ENCODE data around the gene C1orf35. TPM values are rescaled to one million over a fixed set of nuclear protein-coding genes. Genes with fewer than 3 reads are reported as not detected.

The C1orf35 gene
- total and polyA plus RNA-seq, 4 experiments from 2014 or later, result 16.4 to 30.7 (median 24.2) TPM

- Mint-ChIP-seq H3K27me3 (no peaks in the 10 kb centered on the region), H3K4me3 (peak overlapping the region; percentile 68 to 94 (median 80)), H3K9me3 (peaks cover 0 to 9% (median 0%) of the 10 kb centered on the region in 8 donors), H3K4me1 (peaks cover 6 to 60% (median 35%) of the 10 kb centered on the region in 4 donors), H3K36me3 (peaks cover 19 to 46% of the 10 kb centered on the region in 2 donors), H3K27ac (peak overlapping the region; percentile 91 to 96 (median 93))
- Histone ChIP-seq H3K9me3 (ENCODE audit: control insufficient read depth in 1 of 2, low read length in 2 of 2) (no peaks in the 10 kb centered on the region), H3K4me3 (ENCODE audit: low read length in 2 of 2) (no peak overlapping the region), H3K27me3 (ENCODE audit: insufficient read depth, low read length) (no peaks in the 10 kb centered on the region), H3K27ac (ENCODE audit: low read depth, low read length) (peak overlapping the region; percentile 85), H3K36me3 (ENCODE audit: insufficient read depth, low read length) (peaks cover 40% of the 10 kb centered on the region), H3K4me1 (ENCODE audit: insufficient read depth, low read length) (peaks cover 26% of the 10 kb centered on the region)
- DNase-seq, result no peak
- intact Hi-C loops (cut with micrococcal nuclease), result no loop called here
- ChIA-PET CTCF (ENCODE audit: partially characterized antibody) (interaction anchor here (1.1 to 1.2 kb wide), 2 partner anchors 17 to 19 kb away, joined by 3 to 4 read pairs; partner anchors contain the start of gene ARF1), POLR2A (ENCODE audit: partially characterized antibody) (interaction anchor here (0.7 to 12.8 kb wide), 2 partner anchors 14 to 43 kb away, joined by 3 to 146 read pairs; partner anchors contain the start of gene ARF1)
These were observed 2.1 kb downstream of the C1orf35 start for GRCh38 chr1:228100822-228101613.

- intact Hi-C loops (cut with micrococcal nuclease), result no loop called here
- Mint-ChIP-seq H3K27me3 (no peaks in the 10 kb centered on the region), H3K36me3 (peaks cover 35 to 60% of the 10 kb centered on the region in 2 donors), H3K4me1 (peaks cover 14 to 70% (median 43%) of the 10 kb centered on the region in 4 donors), H3K4me3 (peak overlapping the region in 1 of 8 donors; percentile 17), H3K27ac (peak overlapping the region in 5 of 7 donors; percentile 9 to 93 (median 70)), H3K9me3 (peaks cover 0 to 18% (median 9%) of the 10 kb centered on the region in 8 donors)
- DNase-seq, result no peak
- ChIA-PET CTCF (ENCODE audit: partially characterized antibody) (interaction anchor here (1.5 kb wide), 1 partner anchor 15 kb away, joined by 4 read pairs; no protein-coding TSS in a partner anchor), POLR2A (ENCODE audit: partially characterized antibody) (interaction anchor here (1.0 to 12.8 kb wide), 2 partner anchors 9 to 13 kb away, joined by 4 to 146 read pairs; partner anchors contain the start of gene ARF1)
- Histone ChIP-seq H3K36me3 (ENCODE audit: insufficient read depth, low read length) (peaks cover 44% of the 10 kb centered on the region), H3K27me3 (ENCODE audit: insufficient read depth, low read length) (no peaks in the 10 kb centered on the region), H3K4me1 (ENCODE audit: insufficient read depth, low read length) (peaks cover 36% of the 10 kb centered on the region), H3K4me3 (ENCODE audit: low read length in 2 of 2) (no peak overlapping the region), H3K27ac (ENCODE audit: low read depth, low read length) (no peak overlapping the region), H3K9me3 (ENCODE audit: control insufficient read depth in 1 of 2, low read length in 2 of 2) (peaks cover 0 to 6% of the 10 kb centered on the region in 2 donors)
These were observed 3.8 kb downstream of the C1orf35 start for GRCh38 chr1:228099331-228099732.

GRCh38 chr1:228098323-228098931 lies 4.7 kb downstream of the C1orf35 start:
- intact Hi-C loops (cut with micrococcal nuclease), result no loop called here
- ChIA-PET CTCF (ENCODE audit: partially characterized antibody) (interaction anchor here (1.3 to 1.5 kb wide), 2 partner anchors 14 to 16 kb away, joined by 3 to 4 read pairs; no protein-coding TSS in a partner anchor), POLR2A (ENCODE audit: partially characterized antibody) (interaction anchor here (12.8 kb wide), 1 partner anchor 12 kb away, joined by 146 read pairs; the partner anchor contains the start of gene ARF1)
- Histone ChIP-seq H3K36me3 (ENCODE audit: insufficient read depth, low read length) (peaks cover 44% of the 10 kb centered on the region), H3K4me1 (ENCODE audit: insufficient read depth, low read length) (peaks cover 29% of the 10 kb centered on the region), H3K4me3 (ENCODE audit: low read length in 2 of 2) (no peak overlapping the region), H3K27me3 (ENCODE audit: insufficient read depth, low read length) (no peaks in the 10 kb centered on the region), H3K27ac (ENCODE audit: low read depth, low read length) (no peak overlapping the region), H3K9me3 (ENCODE audit: control insufficient read depth in 1 of 2, low read length in 2 of 2) (peaks cover 0 to 10% of the 10 kb centered on the region in 2 donors)
- Mint-ChIP-seq H3K27ac (peak overlapping the region in 5 of 7 donors; percentile 29 to 93 (median 63)), H3K4me3 (peak overlapping the region in 1 of 8 donors; percentile 4), H3K27me3 (no peaks in the 10 kb centered on the region), H3K4me1 (peaks cover 14 to 67% (median 41%) of the 10 kb centered on the region in 4 donors), H3K36me3 (peaks cover 39 to 63% of the 10 kb centered on the region in 2 donors), H3K9me3 (peaks cover 0 to 19% (median 10%) of the 10 kb centered on the region in 8 donors)
- no peak for DNase-seq

- DNase-seq, result no peak
- H3K36me3 Mint-ChIP-seq, result peaks cover 41 to 59% of the 10 kb centered on the region in 2 donors
- Histone ChIP-seq H3K9me3 (ENCODE audit: control insufficient read depth in 1 of 2, low read length in 2 of 2) (peaks cover 0 to 10% of the 10 kb centered on the region in 2 donors), H3K4me1 (ENCODE audit: insufficient read depth, low read length) (peaks cover 33% of the 10 kb centered on the region), H3K27ac (ENCODE audit: low read depth, low read length) (no peak overlapping the region), H3K4me3 (ENCODE audit: low read length in 2 of 2) (no peak overlapping the region), H3K36me3 (ENCODE audit: insufficient read depth, low read length) (peaks cover 44% of the 10 kb centered on the region), H3K27me3 (ENCODE audit: insufficient read depth, low read length) (no peaks in the 10 kb centered on the region)
- ChIA-PET CTCF (ENCODE audit: partially characterized antibody) (interaction anchor here (1.3 kb wide), 1 partner anchor 13 kb away, joined by 3 read pairs; no protein-coding TSS in a partner anchor), POLR2A (ENCODE audit: partially characterized antibody) (interaction anchor here (12.8 kb wide), 1 partner anchor 11 kb away, joined by 146 read pairs; the partner anchor contains the start of gene ARF1)
- H3K4me1 Mint-ChIP-seq, result peaks cover 15 to 72% (median 42%) of the 10 kb centered on the region in 4 donors
- no peaks in the 10 kb centered on the region for H3K27me3 Mint-ChIP-seq
- no peak overlapping the region for H3K4me3 Mint-ChIP-seq
- H3K9me3 Mint-ChIP-seq, result peaks cover 0 to 15% (median 10%) of the 10 kb centered on the region in 8 donors
- peak overlapping the region in 3 of 7 donors; percentile 55 to 93 (median 73) for H3K27ac Mint-ChIP-seq
- intact Hi-C loops (cut with micrococcal nuclease), result no loop called here
These were observed 5.6 kb downstream of the C1orf35 start for GRCh38 chr1:228097333-228098081.

- peaks cover 0 to 15% (median 10%) of the 10 kb centered on the region in 8 donors for H3K9me3 Mint-ChIP-seq
- peaks cover 21 to 79% (median 48%) of the 10 kb centered on the region in 4 donors for H3K4me1 Mint-ChIP-seq
- Histone ChIP-seq H3K4me3 (ENCODE audit: low read length in 2 of 2) (no peak overlapping the region), H3K4me1 (ENCODE audit: insufficient read depth, low read length) (peaks cover 39% of the 10 kb centered on the region), H3K36me3 (ENCODE audit: insufficient read depth, low read length) (peaks cover 46% of the 10 kb centered on the region), H3K27me3 (ENCODE audit: insufficient read depth, low read length) (no peaks in the 10 kb centered on the region), H3K9me3 (ENCODE audit: control insufficient read depth in 1 of 2, low read length in 2 of 2) (peaks cover 0 to 10% of the 10 kb centered on the region in 2 donors), H3K27ac (ENCODE audit: low read depth, low read length) (no peak overlapping the region)
- CTCF ChIA-PET (ENCODE audit: partially characterized antibody), result no interaction called here
- POLR2A ChIA-PET (ENCODE audit: partially characterized antibody), result interaction anchor here (12.8 kb wide), 1 partner anchor 10 kb away, joined by 146 read pairs; the partner anchor contains the start of gene ARF1
- peak overlapping the region in 3 of 7 donors; percentile 73 to 93 (median 78) for H3K27ac Mint-ChIP-seq
- no peak for DNase-seq
- peaks cover 46 to 67% of the 10 kb centered on the region in 2 donors for H3K36me3 Mint-ChIP-seq
- no peak overlapping the region for H3K4me3 Mint-ChIP-seq
- no peaks in the 10 kb centered on the region for H3K27me3 Mint-ChIP-seq
- intact Hi-C loops (cut with micrococcal nuclease), result no loop called here
These were observed 6.5 kb downstream of the C1orf35 start for GRCh38 chr1:228096416-228097332.

GRCh38 chr1:228095938-228096337 lies 7.2 kb downstream of the C1orf35 start:
- DNase-seq, result no peak
- ChIA-PET POLR2A (ENCODE audit: partially characterized antibody) (interaction anchor here (12.8 kb wide), 1 partner anchor 9 kb away, joined by 146 read pairs; the partner anchor contains the start of gene ARF1), CTCF (ENCODE audit: partially characterized antibody) (no interaction called here)
- peaks cover 0 to 10% of the 10 kb centered on the region in 2 donors for H3K9me3 ChIP-seq (ENCODE audit: control insufficient read depth in 1 of 2, low read length in 2 of 2)
- H3K9me3 Mint-ChIP-seq, result peaks cover 0 to 15% (median 10%) of the 10 kb centered on the region in 8 donors
- no peak overlapping the region for H3K27ac ChIP-seq (ENCODE audit: low read depth, low read length)
- no peaks in the 10 kb centered on the region for H3K27me3 ChIP-seq (ENCODE audit: insufficient read depth, low read length)
- H3K4me1 Mint-ChIP-seq, result peaks cover 24 to 79% (median 50%) of the 10 kb centered on the region in 4 donors
- intact Hi-C loops (cut with micrococcal nuclease), result no loop called here
- peaks cover 39% of the 10 kb centered on the region for H3K4me1 ChIP-seq (ENCODE audit: insufficient read depth, low read length)
- peak overlapping the region in 5 of 7 donors; percentile 57 to 90 (median 79) for H3K27ac Mint-ChIP-seq
- no peaks in the 10 kb centered on the region for H3K27me3 Mint-ChIP-seq
- peaks cover 49 to 68% of the 10 kb centered on the region in 2 donors for H3K36me3 Mint-ChIP-seq
- H3K4me3 Mint-ChIP-seq, result no peak overlapping the region
- H3K36me3 ChIP-seq (ENCODE audit: insufficient read depth, low read length), result peaks cover 47% of the 10 kb centered on the region
- H3K4me3 ChIP-seq (ENCODE audit: low read length in 2 of 2), result no peak overlapping the region
